Esophagus squamous epithelium (tissue), 5 donors: ENCODE measurements around the gene KBTBD12. TPM values are rescaled to one million over a fixed set of nuclear protein-coding genes. Genes with fewer than 3 reads are reported as not detected.
A peak's percentile ranks its signal among the peaks of the same experiment; 100 is the strongest.

Experiments
- DNase-seq: peaks from one replicate; lab custom pipeline; 2025; lab: John Stamatoyannopoulos, UW
- H3K27ac ChIP-seq, 4 donors: fragments of 200-600 bp; sonication (generic); one replicate each; pipeline ENCODE4 v1.5.1; 2016 to 2019; ENCODE audit warnings: mild to moderate bottlenecking in 1 of 4
- H3K27me3 ChIP-seq, 4 donors: fragments of 200-600 bp; sonication (generic); 1 replicate in 3 of 4; 2 replicates in 1 of 4; pipeline versions ENCODE4 v1.5.1 to v1.6.0; 2017 to 2021; ENCODE audit warnings: antibody characterized with exemption in 1 of 4
- H3K36me3 ChIP-seq, 3 donors: fragments of 200-600 bp; sonication (generic); one replicate each; pipeline ENCODE4 v1.5.1; 2016 to 2019
- H3K4me1 ChIP-seq, 3 donors: fragments of 200-600 bp; sonication (generic); one replicate each; pipeline ENCODE4 v1.5.1; 2017 to 2019
- H3K4me3 ChIP-seq, 4 donors: fragments of 200-600 bp; sonication (generic); 1 replicate in 3 of 4; 2 replicates in 1 of 4; pipeline ENCODE4 v1.5.1; 2016 to 2019; ENCODE audit warnings: mild to moderate bottlenecking in 2 of 4, moderate library complexity in 1 of 4
- H3K9me3 ChIP-seq, 3 donors: fragments of 200-600 bp; sonication (generic); one replicate each; pipeline ENCODE4 v1.5.1; 2016 to 2019
- POLR2A ChIP-seq, 4 donors: fragments of 450-650 bp; IDR thresholded peaks; one replicate each; pipeline ENCODE4 v1.6.1; 2017; ENCODE audit warnings: antibody characterized with exemption in 4 of 4, mild to moderate bottlenecking in 4 of 4, moderate library complexity in 3 of 4
- WGBS, 2 donors: methylation state at CpG; one replicate each; pipeline ENCODE4 v1.1.5; 2018; 5-methylcytosine and 5-hydroxymethylcytosine counted together
- intact Hi-C: fragments of 100-400 bp; cut with DNase I; formaldehyde crosslinking; loops from one replicate; pipeline ENCODE4 v1.15.0; 2022
- total RNA-seq, 4 donors: library from RNA; depleted of rRNA; stranded (reverse); fragments of >200 nt; gene quantifications; one replicate each; pipeline ENCODE4 v1.1.0, GENCODE V29; 2016
- TF ChIP-seq, protein P1 (sequence below), 6 experiments: fragments of 450-650 bp in 4 of 6; fragments of 200-600 bp in 2 of 6; sonication (generic) in 2 of 6; IDR thresholded peaks; one replicate each; pipeline ENCODE4 v1.5.1; 2016 to 2019; ENCODE audit warnings: antibody characterized with exemption in 6 of 6, mild to moderate bottlenecking in 4 of 6, moderate library complexity in 4 of 6
- donor health status: DM: yes; HTN: yes; CAD: no.

Gene KBTBD12, protein sequence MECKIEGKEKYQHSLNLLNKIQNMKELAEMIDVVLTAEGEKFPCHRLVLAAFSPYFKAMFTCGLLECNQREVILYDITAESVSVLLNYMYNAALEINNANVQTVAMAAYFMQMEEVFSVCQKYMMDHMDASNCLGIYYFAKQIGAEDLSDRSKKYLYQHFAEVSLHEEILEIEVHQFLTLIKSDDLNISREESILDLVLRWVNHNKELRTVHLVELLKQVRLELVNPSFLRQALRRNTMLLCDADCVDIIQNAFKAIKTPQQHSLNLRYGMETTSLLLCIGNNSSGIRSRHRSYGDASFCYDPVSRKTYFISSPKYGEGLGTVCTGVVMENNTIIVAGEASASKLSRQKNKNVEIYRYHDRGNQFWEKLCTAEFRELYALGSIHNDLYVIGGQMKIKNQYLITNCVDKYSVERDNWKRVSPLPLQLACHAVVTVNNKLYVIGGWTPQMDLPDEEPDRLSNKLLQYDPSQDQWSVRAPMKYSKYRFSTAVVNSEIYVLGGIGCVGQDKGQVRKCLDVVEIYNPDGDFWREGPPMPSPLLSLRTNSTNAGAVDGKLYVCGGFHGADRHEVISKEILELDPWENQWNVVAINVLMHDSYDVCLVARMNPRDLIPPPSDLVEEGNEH
- under 1 TPM in 2 of 4 donors, not detected in 2; 0.38 TPM for total RNA-seq

DNA sequence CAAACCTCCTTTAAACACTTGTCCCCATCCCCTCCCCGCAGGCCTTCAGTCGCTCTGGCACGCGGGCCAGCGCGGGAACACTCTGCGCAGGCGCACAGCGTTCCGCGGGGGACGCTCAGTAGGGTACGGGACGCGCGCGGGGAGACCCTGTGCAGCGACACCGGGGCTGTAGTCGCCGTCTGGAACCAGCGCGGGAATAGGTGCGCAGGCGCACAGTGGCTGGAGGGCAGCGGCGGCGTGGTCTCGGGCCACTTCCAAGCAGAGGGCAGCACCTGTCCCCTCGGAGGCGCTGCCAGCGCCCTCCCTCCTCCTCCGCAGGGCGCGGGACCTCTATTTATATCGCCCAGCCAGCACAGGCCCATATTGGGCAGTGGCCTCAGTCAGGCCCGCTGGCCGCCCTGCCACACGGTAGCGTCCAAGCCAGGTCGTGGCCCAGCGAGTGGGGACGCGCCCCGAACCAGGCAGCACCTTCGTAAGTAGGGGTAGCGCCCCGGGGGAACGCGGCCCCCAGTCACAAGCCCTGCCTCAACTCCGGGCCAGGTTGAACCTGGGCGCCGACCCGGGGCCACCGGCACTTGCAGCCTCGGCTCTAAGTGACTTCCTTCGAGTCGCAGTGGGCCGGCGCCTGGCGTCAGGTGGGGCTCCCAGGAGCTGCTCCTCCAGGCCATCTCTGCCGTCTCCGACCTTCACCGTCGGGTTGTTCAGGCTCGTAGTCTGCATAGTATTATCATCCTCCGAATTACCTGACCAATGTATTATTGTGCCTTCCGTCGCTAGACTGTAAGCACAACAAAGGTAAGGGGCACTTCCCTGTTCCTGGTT lies at the start of gene KBTBD12:
KBTBD12 (plus strand) TSS at position 118 of the 822 bp plus-strand sequence. CDS start 7,830 bp downstream, outside the sequence.
- no peak for DNase-seq
- no peaks in the 10 kb centered on the region for H3K9me3 ChIP-seq
- TF ChIP-seq, protein P1, sequence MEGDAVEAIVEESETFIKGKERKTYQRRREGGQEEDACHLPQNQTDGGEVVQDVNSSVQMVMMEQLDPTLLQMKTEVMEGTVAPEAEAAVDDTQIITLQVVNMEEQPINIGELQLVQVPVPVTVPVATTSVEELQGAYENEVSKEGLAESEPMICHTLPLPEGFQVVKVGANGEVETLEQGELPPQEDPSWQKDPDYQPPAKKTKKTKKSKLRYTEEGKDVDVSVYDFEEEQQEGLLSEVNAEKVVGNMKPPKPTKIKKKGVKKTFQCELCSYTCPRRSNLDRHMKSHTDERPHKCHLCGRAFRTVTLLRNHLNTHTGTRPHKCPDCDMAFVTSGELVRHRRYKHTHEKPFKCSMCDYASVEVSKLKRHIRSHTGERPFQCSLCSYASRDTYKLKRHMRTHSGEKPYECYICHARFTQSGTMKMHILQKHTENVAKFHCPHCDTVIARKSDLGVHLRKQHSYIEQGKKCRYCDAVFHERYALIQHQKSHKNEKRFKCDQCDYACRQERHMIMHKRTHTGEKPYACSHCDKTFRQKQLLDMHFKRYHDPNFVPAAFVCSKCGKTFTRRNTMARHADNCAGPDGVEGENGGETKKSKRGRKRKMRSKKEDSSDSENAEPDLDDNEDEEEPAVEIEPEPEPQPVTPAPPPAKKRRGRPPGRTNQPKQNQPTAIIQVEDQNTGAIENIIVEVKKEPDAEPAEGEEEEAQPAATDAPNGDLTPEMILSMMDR (IDR thresholded peaks at IDR 0.05) = no peak
- no peak for TF ChIP-seq POLR2A (IDR thresholded peaks at IDR 0.05)
- H3K27me3 ChIP-seq = peaks cover 0 to 46% (median 0%) of the 10 kb centered on the region in 4 donors
- peak within 1 kb of the TSS; percentile 6 to 67 (median 50) for H3K4me3 ChIP-seq
- H3K36me3 ChIP-seq = no peaks in the 10 kb centered on the region
- intact Hi-C loops = no loop called here
- H3K27ac ChIP-seq = peak within 1 kb of the TSS in 3 of 4 donors; percentile 41 to 58 (median 52)
- H3K4me1 ChIP-seq = peaks cover 7 to 38% (median 16%) of the 10 kb centered on the region in 3 donors
- WGBS, 2 donors = 55 to 56% methylated on average over 10 to 12 of the region's 69 CpGs

DNA sequence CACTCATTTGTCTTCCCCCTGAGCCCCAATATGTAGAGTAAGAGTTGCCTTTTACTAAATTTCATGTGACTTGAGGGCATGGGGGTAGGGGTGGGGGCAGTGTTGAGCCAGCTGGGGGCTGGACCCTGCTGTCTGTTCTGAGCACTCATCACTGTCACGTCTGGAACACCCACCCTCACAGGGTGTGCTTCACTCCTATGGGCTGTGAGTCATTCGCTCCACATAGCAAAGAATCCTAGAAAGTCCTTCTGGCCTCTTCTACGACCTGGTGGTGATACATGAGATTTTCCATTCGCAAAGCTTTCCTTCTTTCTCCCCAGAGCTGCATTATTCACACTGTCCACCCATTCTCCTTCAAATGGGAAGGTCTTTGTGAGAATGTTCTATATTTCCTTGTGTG lies 49.1 kb upstream of the KBTBD12 start:
- no peak overlapping the region for H3K4me3 ChIP-seq
- no peaks in the 10 kb centered on the region for H3K36me3 ChIP-seq
- H3K4me1 ChIP-seq = no peaks in the 10 kb centered on the region
- H3K9me3 ChIP-seq = no peaks in the 10 kb centered on the region
- intact Hi-C loops = no loop called here
- no peak for DNase-seq
- WGBS, 2 donors = 61 to 75% methylated on average over 4 of the region's 4 CpGs
- H3K27me3 ChIP-seq = peaks cover 0 to 5% (median 0%) of the 10 kb centered on the region in 4 donors
- no peak overlapping the region for H3K27ac ChIP-seq
- no peak for TF ChIP-seq POLR2A (IDR thresholded peaks at IDR 0.05)
- TF ChIP-seq, protein P1 (IDR thresholded peaks at IDR 0.05) = no peak

DNA sequence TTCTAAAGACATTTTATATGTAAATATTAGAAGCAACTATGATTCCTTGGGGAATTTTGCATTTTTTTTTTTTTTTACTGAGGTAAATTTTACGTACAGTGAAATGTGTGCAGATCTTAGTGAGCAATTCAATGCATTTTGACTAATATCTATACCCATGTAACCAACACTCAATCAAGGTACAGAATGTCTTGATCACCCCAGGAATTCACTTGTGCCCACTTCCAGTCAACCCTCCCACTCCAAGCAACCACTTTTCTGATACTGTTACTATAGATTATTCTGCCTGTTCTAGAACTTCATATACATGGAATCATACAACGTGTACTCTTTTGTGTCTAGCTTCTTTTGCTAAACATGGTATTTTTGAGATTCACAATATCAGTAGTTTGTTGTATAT lies 47.6 kb upstream of the KBTBD12 start:
- no peaks in the 10 kb centered on the region for H3K4me1 ChIP-seq
- H3K27ac ChIP-seq = no peak overlapping the region
- no peak overlapping the region for H3K4me3 ChIP-seq
- intact Hi-C loops = no loop called here
- DNase-seq = no peak
- no peaks in the 10 kb centered on the region for H3K36me3 ChIP-seq
- peaks cover 0 to 13% (median 0%) of the 10 kb centered on the region in 4 donors for H3K27me3 ChIP-seq
- TF ChIP-seq, protein P1 (IDR thresholded peaks at IDR 0.05) = no peak
- TF ChIP-seq POLR2A (IDR thresholded peaks at IDR 0.05) = no peak
- H3K9me3 ChIP-seq = no peaks in the 10 kb centered on the region
- 77 to 85% methylated on average over 2 of the region's 2 CpGs for WGBS, 2 donors

DNA sequence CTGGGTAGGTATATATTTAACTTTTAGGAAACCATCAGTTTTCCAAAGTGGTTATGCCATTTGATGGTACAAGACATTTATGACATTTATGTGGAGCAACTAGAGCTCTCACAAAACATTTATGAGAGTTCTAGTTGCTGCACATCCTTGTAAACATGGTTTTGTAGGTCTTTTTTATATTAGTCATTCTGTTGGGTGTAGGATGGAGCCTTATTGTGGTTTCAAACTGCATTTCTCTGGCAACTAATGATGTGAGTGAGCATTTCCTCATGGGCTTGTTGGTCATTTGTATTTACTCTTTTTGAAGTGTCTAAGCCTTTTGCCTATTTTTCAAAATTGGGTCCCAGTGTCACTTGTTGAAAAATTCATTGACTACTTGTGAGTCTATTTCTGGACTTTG lies 47.0 kb upstream of the KBTBD12 start:
- H3K9me3 ChIP-seq = no peaks in the 10 kb centered on the region
- H3K27ac ChIP-seq = no peak overlapping the region
- intact Hi-C loops = no loop called here
- no peaks in the 10 kb centered on the region for H3K4me1 ChIP-seq
- H3K27me3 ChIP-seq = peaks cover 0 to 9% (median 0%) of the 10 kb centered on the region in 4 donors
- no peak for TF ChIP-seq POLR2A (IDR thresholded peaks at IDR 0.05)
- TF ChIP-seq, protein P1 (IDR thresholded peaks at IDR 0.05) = no peak
- H3K4me3 ChIP-seq = no peak overlapping the region
- no peaks in the 10 kb centered on the region for H3K36me3 ChIP-seq
- no peak for DNase-seq
